ENCODE data around the gene ISM2. TPM values are rescaled to one million over a fixed set of nuclear protein-coding genes. Genes with fewer than 3 reads are reported as not detected.

Gene ISM2
- total and polyA plus RNA-seq, 12 donors: 0.08 to 0.22 (median 0.14) TPM; not detected in 8

DNA sequence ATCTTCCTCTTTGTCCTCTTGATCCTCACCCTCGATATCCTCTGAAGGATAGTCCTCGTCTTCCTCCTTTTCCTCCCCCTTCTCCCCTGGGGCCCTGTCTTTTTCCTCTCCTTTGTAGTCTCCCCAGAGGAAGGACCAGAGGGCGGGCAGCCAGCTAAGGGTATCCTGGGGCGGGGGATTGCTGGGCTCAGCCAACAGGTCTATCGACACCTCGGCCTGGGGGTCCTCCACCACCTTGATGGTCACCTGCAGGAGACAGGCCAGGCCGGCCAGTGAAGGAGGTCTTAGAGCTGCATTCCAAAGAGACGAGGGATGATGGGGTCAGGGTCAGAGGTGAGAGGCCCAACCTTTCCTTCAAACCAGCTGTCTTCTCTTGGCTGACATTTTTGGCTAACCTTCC lies 16.2 kb downstream of the ISM2 start:
- H3K4me3 ChIP-seq: no peak overlapping the region
- TF ChIP-seq POLR2A (IDR thresholded peaks at IDR 0.05): no peak
- TF ChIP-seq, protein P1, sequence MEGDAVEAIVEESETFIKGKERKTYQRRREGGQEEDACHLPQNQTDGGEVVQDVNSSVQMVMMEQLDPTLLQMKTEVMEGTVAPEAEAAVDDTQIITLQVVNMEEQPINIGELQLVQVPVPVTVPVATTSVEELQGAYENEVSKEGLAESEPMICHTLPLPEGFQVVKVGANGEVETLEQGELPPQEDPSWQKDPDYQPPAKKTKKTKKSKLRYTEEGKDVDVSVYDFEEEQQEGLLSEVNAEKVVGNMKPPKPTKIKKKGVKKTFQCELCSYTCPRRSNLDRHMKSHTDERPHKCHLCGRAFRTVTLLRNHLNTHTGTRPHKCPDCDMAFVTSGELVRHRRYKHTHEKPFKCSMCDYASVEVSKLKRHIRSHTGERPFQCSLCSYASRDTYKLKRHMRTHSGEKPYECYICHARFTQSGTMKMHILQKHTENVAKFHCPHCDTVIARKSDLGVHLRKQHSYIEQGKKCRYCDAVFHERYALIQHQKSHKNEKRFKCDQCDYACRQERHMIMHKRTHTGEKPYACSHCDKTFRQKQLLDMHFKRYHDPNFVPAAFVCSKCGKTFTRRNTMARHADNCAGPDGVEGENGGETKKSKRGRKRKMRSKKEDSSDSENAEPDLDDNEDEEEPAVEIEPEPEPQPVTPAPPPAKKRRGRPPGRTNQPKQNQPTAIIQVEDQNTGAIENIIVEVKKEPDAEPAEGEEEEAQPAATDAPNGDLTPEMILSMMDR (IDR thresholded peaks at IDR 0.05): no peak
- WGBS, 4 donors: 70 to 82% (median 78%) methylated on average over 6 to 8 of the region's 8 CpGs
- H3K4me1 ChIP-seq (replicated peaks in 1 of 2): no peaks in the 10 kb centered on the region
- no peaks in the 10 kb centered on the region for H3K9me3 ChIP-seq (replicated peaks in 1 of 3)
- no peaks in the 10 kb centered on the region for H3K27me3 ChIP-seq
- intact Hi-C loops (cut with DNase I): no loop called here
- DNase-seq: no peak
- no peak overlapping the region for H3K27ac ChIP-seq
- no peaks in the 10 kb centered on the region for H3K36me3 ChIP-seq (replicated peaks in 1 of 2)

DNA sequence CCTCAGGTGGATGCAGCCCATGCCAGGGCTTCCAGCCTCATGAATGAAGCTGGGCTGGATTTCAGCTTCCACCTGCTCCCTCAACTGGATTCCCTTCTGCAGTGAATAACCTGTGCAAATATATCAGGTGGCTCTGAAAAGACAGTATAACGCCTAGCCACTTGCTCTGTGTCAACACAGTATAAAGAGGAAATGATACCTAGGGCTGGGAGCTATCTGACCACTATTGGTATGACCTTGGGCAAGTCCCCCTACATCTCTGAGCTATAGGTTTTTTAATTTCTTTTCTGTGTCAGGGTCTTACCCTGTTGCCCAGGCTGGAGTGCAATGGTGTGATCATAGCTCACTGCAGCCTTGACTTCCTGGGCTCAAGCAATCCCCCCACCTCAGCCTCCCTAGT lies 19.8 kb downstream of the ISM2 start:
- WGBS, 4 donors: 62 to 100% (median 83%) methylated on average over 1 of the region's 1 CpG
- Histone ChIP-seq H3K36me3 (replicated peaks in 1 of 2) (no peaks in the 10 kb centered on the region), H3K27ac (no peak overlapping the region)

DNA sequence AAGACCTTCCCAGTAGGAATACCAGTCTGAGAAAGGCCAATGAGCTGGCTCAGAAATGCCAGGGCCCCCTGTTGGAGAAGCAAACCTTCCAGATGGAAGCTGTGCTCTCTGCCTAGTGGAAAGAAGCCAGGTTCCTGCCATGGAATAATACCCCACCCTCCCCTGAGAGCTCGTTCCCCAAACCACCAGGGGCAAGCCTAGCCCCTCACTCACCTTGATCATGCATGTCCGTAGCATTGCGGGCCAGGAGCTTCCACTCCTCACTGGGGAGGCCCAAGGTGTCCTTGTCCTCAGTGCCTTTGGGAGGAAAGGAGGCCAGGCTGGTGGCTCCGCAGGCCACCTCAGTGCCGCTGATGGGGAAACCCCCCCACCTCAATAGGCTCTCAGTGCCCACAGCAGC lies 20.6 kb downstream of the ISM2 start:
- no peak overlapping the region for H3K27ac ChIP-seq
- no peaks in the 10 kb centered on the region for H3K4me1 ChIP-seq (replicated peaks in 1 of 2)
- WGBS, 4 donors: 79 to 91% (median 86%) methylated on average over 5 of the region's 5 CpGs
- no peaks in the 10 kb centered on the region for H3K9me3 ChIP-seq (replicated peaks in 1 of 3)
- intact Hi-C loops (cut with DNase I): no loop called here
- no peaks in the 10 kb centered on the region for H3K36me3 ChIP-seq (replicated peaks in 1 of 2)
- H3K4me3 ChIP-seq: no peak overlapping the region
- H3K27me3 ChIP-seq: no peaks in the 10 kb centered on the region
- TF ChIP-seq, protein P1 (IDR thresholded peaks at IDR 0.05): no peak
- TF ChIP-seq POLR2A (IDR thresholded peaks at IDR 0.05): no peak
- no peak for DNase-seq

More for the DNA sequence above, 19.8 kb downstream of the ISM2 start:
- no peak for DNase-seq
- Histone ChIP-seq H3K4me3 (no peak overlapping the region), H3K4me1 (replicated peaks in 1 of 2) (no peaks in the 10 kb centered on the region), H3K27me3 (no peaks in the 10 kb centered on the region), H3K9me3 (replicated peaks in 1 of 3) (no peaks in the 10 kb centered on the region)
- TF ChIP-seq POLR2A (IDR thresholded peaks at IDR 0.05): no peak
- TF ChIP-seq, protein P1 (IDR thresholded peaks at IDR 0.05): no peak
- intact Hi-C loops (cut with DNase I): no loop called here

DNA sequence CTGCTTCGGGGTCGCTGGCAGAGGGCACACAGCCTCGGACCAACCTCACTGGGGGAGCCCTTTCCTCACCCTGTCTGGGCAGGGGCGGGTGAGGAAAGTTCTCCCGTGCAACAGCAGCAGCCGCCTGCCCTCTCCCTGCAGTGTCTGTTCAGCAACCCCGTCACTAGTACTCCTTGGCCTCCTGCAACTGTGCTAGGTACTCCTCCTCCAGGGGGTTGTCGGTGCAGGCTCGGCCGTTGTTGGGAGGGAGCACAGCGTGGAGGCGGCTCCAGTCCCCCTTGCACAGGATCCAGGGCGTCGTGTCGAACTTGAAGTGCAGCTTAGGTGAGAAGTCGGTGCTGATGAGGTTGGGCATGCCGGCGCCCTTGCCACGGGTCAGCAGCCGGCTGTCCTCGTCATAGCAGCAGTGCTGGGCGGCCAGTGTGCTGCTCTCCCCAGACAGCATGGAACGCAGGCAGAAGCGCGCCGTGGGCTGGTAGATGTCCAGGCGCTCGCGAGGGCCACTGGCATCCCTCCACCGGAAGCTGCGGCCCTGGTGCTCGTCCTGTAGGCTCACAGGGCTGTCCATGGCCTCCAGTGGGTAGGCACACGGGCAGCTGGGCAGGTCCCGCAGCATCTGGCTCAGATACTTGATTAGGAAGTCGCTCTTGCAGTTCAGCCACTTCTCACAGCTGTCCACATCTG lies 23.0 kb downstream of the ISM2 start:
- Histone ChIP-seq H3K4me1 (replicated peaks in 1 of 2) (no peaks in the 10 kb centered on the region), H3K27ac (no peak overlapping the region), H3K9me3 (replicated peaks in 1 of 3) (no peaks in the 10 kb centered on the region), H3K27me3 (no peaks in the 10 kb centered on the region), H3K36me3 (replicated peaks in 1 of 2) (no peaks in the 10 kb centered on the region), H3K4me3 (no peak overlapping the region)
- 89 to 96% (median 91%) methylated on average over 4 to 35 of the region's 35 CpGs for WGBS, 4 donors
- intact Hi-C loops (cut with DNase I): no loop called here
- no peak for TF ChIP-seq POLR2A (IDR thresholded peaks at IDR 0.05)
- TF ChIP-seq, protein P1 (IDR thresholded peaks at IDR 0.05): no peak
- no peak for DNase-seq
